Astrocyte of the spinal cord (primary cell): ENCODE results near the gene S100Z.

Experiments used
- DNase-seq: peaks from one replicate; pipeline ENCODE4 v3.0.0; 2011; ENCODE audit warnings: low read depth, low spot score
- H3K4me3 ChIP-seq: 2 replicates; pipeline ENCODE4 v1.5.1; 2011; ENCODE audit warnings: low read depth, mild to moderate bottlenecking, low read length, moderate library complexity
- in situ Hi-C: cut with HindIII; loops from 2 replicates; pipeline ENCODE4 v1.10.0; 2017; ENCODE audit warnings: low sequenced_read_pairs
- TF ChIP-seq, protein P1 (sequence below): IDR thresholded peaks from 2 replicates; pipeline ENCODE4 v1.5.1; 2012; ENCODE audit warnings: low read depth, mild to moderate bottlenecking, low read length, inconsistent platforms

Gene S100Z

DNA sequence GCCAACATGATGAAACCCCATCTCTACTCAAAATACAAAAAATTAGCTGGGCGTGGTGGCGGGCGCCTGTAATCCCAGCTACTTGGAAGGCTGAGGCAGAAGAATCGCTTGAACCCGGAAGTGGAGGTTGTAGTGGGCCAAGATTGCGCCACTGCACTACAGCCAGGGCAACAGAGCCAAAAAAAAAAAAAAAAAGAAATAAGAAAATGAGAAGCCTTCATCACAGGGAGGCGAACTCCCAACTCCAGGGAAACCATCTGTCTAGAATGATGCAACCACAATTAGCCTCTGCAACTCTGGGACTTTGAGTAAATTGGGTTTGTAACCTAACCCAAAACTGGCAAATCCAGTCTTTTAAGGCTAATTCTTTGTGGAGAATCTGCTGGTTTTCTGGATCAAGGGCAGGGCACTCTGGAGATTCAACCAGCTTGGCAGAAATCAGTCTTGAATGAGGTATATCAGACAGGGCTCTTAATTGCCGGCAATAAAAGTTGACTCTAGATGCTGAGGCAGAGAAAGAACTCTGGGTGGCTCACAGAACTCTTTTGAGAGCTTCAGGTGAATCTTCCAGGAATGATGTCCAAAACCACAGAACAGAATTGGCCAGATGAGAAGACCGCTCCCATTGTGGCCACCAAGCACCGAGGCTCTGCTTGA, 9.9 kb downstream of the S100Z start:
- TF ChIP-seq, protein P1, sequence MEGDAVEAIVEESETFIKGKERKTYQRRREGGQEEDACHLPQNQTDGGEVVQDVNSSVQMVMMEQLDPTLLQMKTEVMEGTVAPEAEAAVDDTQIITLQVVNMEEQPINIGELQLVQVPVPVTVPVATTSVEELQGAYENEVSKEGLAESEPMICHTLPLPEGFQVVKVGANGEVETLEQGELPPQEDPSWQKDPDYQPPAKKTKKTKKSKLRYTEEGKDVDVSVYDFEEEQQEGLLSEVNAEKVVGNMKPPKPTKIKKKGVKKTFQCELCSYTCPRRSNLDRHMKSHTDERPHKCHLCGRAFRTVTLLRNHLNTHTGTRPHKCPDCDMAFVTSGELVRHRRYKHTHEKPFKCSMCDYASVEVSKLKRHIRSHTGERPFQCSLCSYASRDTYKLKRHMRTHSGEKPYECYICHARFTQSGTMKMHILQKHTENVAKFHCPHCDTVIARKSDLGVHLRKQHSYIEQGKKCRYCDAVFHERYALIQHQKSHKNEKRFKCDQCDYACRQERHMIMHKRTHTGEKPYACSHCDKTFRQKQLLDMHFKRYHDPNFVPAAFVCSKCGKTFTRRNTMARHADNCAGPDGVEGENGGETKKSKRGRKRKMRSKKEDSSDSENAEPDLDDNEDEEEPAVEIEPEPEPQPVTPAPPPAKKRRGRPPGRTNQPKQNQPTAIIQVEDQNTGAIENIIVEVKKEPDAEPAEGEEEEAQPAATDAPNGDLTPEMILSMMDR = no peak
- no peak for DNase-seq
- in situ Hi-C loops = no loop called here
- no peak overlapping the region for H3K4me3 ChIP-seq

DNA sequence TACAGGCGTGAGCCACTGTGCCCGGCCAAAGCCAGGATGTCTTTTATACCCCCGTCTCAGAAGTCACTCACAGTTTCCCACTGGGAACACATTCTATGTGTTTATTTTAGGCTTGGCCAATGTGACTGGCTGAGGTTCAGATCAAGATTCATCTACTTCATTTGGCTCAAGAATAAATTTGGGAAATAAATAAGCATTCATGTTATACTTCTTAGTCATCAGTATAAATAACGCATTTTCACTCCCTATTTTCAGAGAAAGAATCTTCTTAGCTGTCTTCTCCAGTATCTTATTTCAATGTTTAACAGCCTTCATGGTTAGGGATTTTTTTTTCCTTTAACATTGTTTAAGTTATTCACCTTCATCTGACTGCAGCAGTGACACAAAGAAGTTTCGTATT, 11.8 kb downstream of the S100Z start:
- DNase-seq = peak; percentile 43
- TF ChIP-seq, protein P1 = no peak
- H3K4me3 ChIP-seq = no peak overlapping the region
- in situ Hi-C loops = no loop called here

DNA sequence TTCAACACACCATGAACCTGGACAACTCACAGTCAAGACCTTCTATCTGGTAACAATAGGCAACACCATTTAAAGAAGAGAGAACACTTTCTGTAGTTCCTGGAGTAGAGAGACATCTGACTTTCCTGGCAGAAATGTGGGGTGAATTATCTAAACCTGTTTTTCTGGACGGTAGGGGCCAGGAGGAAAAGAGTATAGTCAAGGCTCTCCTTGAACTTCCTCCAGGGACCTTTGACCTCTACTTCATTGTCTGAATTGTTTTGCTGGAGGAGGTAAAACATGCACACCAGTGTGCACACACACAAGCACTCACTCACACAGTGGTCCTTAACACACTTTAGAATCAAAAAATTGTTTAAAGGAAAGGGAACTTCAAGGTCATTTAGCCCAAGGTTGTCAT, 13.2 kb downstream of the S100Z start:
- H3K4me3 ChIP-seq = no peak overlapping the region
- in situ Hi-C loops = no loop called here
- no peak for DNase-seq
- TF ChIP-seq, protein P1 = no peak

DNA sequence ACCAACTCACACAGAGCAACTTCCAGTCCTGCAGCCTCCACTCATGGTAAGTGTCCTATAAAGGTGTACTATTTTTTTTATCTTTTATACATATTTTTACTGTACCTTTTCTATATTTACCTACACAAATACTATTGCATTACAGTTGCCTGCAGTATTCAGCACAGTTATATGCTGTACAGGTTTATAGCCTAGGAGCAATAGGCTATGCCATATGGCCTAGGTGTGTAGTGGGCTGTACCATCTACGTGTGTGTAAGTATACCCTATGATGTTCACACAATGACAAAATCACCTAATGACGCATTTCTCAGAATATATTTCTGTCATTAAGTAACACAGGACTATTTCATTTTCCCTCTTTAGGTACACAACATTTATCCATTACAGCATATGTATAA, 16.7 kb downstream of the S100Z start:
- no peak for DNase-seq
- no peak overlapping the region for H3K4me3 ChIP-seq
- in situ Hi-C loops = no loop called here
- TF ChIP-seq, protein P1 = no peak

DNA sequence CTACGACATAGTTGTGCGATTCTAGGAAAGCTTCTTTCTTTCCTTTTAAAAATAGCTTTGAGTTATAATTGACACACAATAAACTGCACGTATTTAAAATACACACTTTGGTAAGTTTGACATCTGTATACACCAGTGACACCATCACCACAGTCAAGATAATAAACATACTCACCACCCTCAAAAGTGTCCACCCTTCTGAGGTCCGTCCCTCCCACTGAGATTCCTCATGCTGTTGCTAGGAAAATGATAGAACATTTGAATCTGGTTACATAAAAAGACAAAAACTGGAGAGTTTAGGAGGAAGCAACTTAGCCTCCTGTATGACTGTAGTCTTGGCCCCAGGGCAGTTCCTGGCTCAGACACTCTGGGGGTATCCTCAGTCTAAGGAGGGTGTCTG, 17.2 kb downstream of the S100Z start:
- DNase-seq = peak; percentile 22
- in situ Hi-C loops = no loop called here
- no peak overlapping the region for H3K4me3 ChIP-seq

DNA sequence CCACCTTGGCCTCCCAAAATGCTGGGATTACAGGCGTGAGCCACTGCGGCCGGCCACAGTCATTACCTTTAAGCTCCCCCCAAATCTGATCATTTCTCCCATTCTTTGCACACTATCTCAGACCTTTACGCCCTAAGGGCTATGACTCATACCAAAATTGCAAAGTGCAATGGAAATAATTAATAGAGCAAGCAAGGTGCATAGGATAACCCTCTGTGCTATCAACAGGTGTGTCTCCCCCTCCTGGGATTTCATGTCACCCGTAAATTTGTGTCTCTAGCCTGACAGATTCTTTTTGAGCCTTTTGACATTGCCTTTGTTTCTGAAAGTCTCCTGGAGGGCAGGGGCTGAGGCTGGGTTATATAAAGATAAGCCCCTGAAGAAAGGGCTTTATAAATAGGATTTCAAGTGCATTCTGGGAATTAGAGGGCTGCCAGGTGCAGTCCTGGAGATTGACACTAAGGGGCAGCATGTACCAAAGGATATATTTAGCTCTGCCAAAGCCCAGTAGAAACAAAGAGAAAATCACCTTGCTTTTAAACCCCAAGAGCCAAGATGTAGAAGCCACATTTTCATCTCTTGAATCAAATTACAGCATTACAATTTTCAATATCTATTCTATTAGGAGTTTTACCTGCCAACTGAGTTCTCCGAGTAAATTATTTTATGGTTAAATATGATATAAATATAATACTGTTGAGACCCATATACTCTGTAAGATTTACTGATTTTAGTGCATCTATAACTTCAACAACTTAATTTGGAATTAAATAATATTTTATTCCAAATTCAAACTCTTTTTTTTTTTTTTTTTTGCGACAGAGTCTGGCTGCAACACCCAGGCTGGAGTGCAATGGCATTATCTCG, 18.2 kb downstream of the S100Z start:
- in situ Hi-C loops = no loop called here
- H3K4me3 ChIP-seq = no peak overlapping the region
- TF ChIP-seq, protein P1 = peak; percentile 84
- peak; percentile 84 for DNase-seq

More for the DNA sequence above, 17.2 kb downstream of the S100Z start:
- TF ChIP-seq, protein P1 = no peak
